Kidney (tissue), 14 donors: ENCODE data around the gene DLGAP1. TPM values are rescaled to one million over a fixed set of nuclear protein-coding genes. Genes with fewer than 3 reads are reported as not detected.

Source experiments
- DNase-seq, 5 donors: peaks; one replicate each; pipeline ENCODE4 v3.0.0-alpha.2; 2013 to 2020
- FAIRE-seq: peaks from 2 replicates; lab custom pipeline; 2012; peaks lifted over from hg19 to GRCh38; lab: Jason Lieb, UNC
- H3K27ac ChIP-seq, 2 donors: one replicate each; pipeline ENCODE4 v1.7.0; 2013; ENCODE audit warnings: low read depth in 2 of 2, low read length in 2 of 2, inconsistent platforms in 1 of 2
- H3K27me3 ChIP-seq: one replicate; pipeline ENCODE4 v1.7.1; 2013; ENCODE audit warnings: low read length, inconsistent platforms; ENCODE audit not compliant: control insufficient read depth, insufficient read depth
- H3K36me3 ChIP-seq, 3 donors: one replicate each; pipeline versions ENCODE4 v1.7.0 to v1.7.1; 2013; ENCODE audit warnings: low read length in 3 of 3, control low read depth in 1 of 3, inconsistent platforms in 1 of 3; ENCODE audit not compliant: insufficient read depth in 3 of 3, control insufficient read depth in 2 of 3
- H3K4me1 ChIP-seq, 3 donors: one replicate each; pipeline versions ENCODE4 v1.7.0 to v1.7.1; 2013; ENCODE audit warnings: low read length in 3 of 3, inconsistent platforms in 1 of 3, low read depth in 1 of 3; ENCODE audit not compliant: control insufficient read depth in 2 of 3, insufficient read depth in 2 of 3
- H3K4me3 ChIP-seq, 3 donors: one replicate each; pipeline versions ENCODE4 v1.7.0 to v1.8.1; 2013; ENCODE audit warnings: low read length in 3 of 3, control low read depth in 1 of 3, inconsistent platforms in 1 of 3
- H3K9ac ChIP-seq, 3 donors: one replicate each; pipeline versions ENCODE4 v1.7.0 to v1.7.1; 2013; ENCODE audit warnings: low read length in 3 of 3, control low read depth in 1 of 3, inconsistent platforms in 1 of 3
- H3K9me3 ChIP-seq, 3 donors: one replicate each; pipeline versions ENCODE4 v1.7.0 to v1.7.1; 2013; ENCODE audit warnings: low read length in 3 of 3, control low read depth in 1 of 3, inconsistent platforms in 1 of 3; ENCODE audit not compliant: control insufficient read depth in 2 of 3, insufficient read depth in 1 of 3
- intact Hi-C: fragments of 100-400 bp; cut with DNase I; formaldehyde crosslinking; loops from one replicate; pipeline ENCODE4 v1.11.1; 2022
- polyA plus RNA-seq: library from polyadenylated mRNA; stranded (reverse); fragments of 350-450 nt; fragmentation: Illumina TruSeq; extraction: RNeasy Lipid Tissue Mini Kit (QIAGEN cat#74804); gene quantifications from one replicate; pipeline ENCODE4 v1.2.3, GENCODE V29; 2014; ENCODE audit warnings: low read depth, low replicate concordance; ENCODE audit not compliant: insufficient read depth
- total RNA-seq: library from RNA; stranded (reverse); fragmentation: NEBNext Ultra II Directional; extraction: Animal tissue kit (Norgen Biotek cat#: 25700); gene quantifications from one replicate; pipeline ENCODE4 v1.2.1, GENCODE V29; 2021
- TF ChIP-seq, protein P1 (sequence below): IDR thresholded peaks from 3 replicates; pipeline ENCODE4 v1.5.1; 2012; ENCODE audit warnings: mild to moderate bottlenecking, moderate library complexity, borderline replicate concordance; ENCODE audit not compliant: insufficient read depth; ENCODE audit errors: extremely low read depth
- donor health status: control.
- donor health status: control.
- donor health status: control.
- donor health status: control.
- donor health status: control.
- donor health status: DM: yes; HTN: yes; CAD: no.
- donor health status: Normal renal cell carcinoma (clear cell type).

Gene DLGAP1
- total and polyA plus RNA-seq, 2 donors from 2014 or later, result 1.2 to 32.8 TPM

- Histone ChIP-seq H3K27me3 (no peaks in the 10 kb centered on the region), H3K27ac (no peak overlapping the region), H3K4me3 (no peak overlapping the region), H3K4me1 (no peaks in the 10 kb centered on the region), H3K9ac (no peak overlapping the region), H3K9me3 (no peaks in the 10 kb centered on the region), H3K36me3 (no peaks in the 10 kb centered on the region)
- FAIRE-seq, result no peak
- DNase-seq, result no peak
- TF ChIP-seq, protein P1, sequence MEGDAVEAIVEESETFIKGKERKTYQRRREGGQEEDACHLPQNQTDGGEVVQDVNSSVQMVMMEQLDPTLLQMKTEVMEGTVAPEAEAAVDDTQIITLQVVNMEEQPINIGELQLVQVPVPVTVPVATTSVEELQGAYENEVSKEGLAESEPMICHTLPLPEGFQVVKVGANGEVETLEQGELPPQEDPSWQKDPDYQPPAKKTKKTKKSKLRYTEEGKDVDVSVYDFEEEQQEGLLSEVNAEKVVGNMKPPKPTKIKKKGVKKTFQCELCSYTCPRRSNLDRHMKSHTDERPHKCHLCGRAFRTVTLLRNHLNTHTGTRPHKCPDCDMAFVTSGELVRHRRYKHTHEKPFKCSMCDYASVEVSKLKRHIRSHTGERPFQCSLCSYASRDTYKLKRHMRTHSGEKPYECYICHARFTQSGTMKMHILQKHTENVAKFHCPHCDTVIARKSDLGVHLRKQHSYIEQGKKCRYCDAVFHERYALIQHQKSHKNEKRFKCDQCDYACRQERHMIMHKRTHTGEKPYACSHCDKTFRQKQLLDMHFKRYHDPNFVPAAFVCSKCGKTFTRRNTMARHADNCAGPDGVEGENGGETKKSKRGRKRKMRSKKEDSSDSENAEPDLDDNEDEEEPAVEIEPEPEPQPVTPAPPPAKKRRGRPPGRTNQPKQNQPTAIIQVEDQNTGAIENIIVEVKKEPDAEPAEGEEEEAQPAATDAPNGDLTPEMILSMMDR, result no peak
- intact Hi-C loops, result no loop called here
Observed at GRCh38 chr18:4438938-4439337, 16.2 kb downstream of the DLGAP1 start.

DNA sequence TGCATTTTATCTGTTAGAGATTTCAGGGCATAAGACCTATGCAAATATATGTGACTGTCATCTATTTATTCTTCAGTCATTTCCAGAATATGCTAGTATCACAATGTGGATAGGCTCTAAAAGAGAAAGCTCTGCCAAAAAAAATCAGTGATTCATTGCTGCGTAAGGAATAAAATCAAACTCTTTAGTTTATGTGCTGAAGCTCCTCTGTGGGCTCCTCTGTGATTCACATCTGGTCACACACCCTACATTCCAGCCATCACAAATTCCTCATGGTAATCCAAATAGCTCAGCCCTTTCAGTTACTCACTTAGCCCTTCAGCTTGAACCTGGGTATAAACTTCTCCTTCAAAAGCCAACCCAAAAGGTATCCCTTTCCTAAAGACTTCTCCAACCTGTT lies 21.4 kb downstream of the DLGAP1 start:
- Histone ChIP-seq H3K9me3 (no peaks in the 10 kb centered on the region), H3K27ac (no peak overlapping the region), H3K4me3 (no peak overlapping the region), H3K9ac (no peak overlapping the region), H3K27me3 (no peaks in the 10 kb centered on the region), H3K4me1 (no peaks in the 10 kb centered on the region), H3K36me3 (no peaks in the 10 kb centered on the region)
- no peak for DNase-seq
- TF ChIP-seq, protein P1, result no peak
- no peak for FAIRE-seq
- intact Hi-C loops, result no loop called here

DNA sequence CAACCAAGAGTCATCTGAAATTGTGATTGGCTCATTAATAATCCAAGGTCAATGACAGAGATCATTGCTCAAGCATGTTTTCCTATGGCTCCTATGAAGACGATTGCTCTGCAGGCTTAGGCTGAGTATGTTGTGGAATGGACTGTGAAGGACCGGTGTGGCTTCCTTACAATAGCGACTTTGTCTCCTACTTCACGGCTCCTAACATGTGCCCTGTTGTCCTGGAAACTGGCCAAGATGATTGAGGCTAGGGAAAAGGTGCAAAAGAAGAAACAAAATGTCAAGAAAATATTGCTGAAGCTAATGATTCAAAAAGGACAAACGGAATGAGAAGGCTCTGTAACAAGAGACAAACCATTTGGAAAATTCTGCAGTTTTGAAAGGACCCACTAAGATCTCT lies 24.3 kb downstream of the DLGAP1 start:
- H3K4me3 ChIP-seq, result no peak overlapping the region
- intact Hi-C loops, result no loop called here
- H3K27ac ChIP-seq, result no peak overlapping the region
- no peaks in the 10 kb centered on the region for H3K27me3 ChIP-seq
- FAIRE-seq, result no peak
- no peak for DNase-seq
- H3K36me3 ChIP-seq, result no peaks in the 10 kb centered on the region
- TF ChIP-seq, protein P1, result no peak
- H3K9ac ChIP-seq, result no peak overlapping the region
- no peaks in the 10 kb centered on the region for H3K4me1 ChIP-seq
- H3K9me3 ChIP-seq, result no peaks in the 10 kb centered on the region

GRCh38 chr18:4417714-4418113 lies 37.4 kb downstream of the DLGAP1 start:
- TF ChIP-seq, protein P1, result no peak
- no peak for DNase-seq
- H3K4me1 ChIP-seq, result no peaks in the 10 kb centered on the region
- no peak overlapping the region for H3K9ac ChIP-seq
- intact Hi-C loops, result no loop called here
- no peak overlapping the region for H3K4me3 ChIP-seq
- no peak for FAIRE-seq
- H3K9me3 ChIP-seq, result no peaks in the 10 kb centered on the region
- H3K27ac ChIP-seq, result no peak overlapping the region
- H3K36me3 ChIP-seq, result no peaks in the 10 kb centered on the region
- H3K27me3 ChIP-seq, result no peaks in the 10 kb centered on the region
